Central memory CD4-positive, alpha-beta T cell (primary cell): Measurements from ENCODE around the gene AREG.

Experiments
- DNase-seq: peaks from one replicate; pipeline ENCODE4 v3.0.0; 2022

Gene AREG

DNA sequence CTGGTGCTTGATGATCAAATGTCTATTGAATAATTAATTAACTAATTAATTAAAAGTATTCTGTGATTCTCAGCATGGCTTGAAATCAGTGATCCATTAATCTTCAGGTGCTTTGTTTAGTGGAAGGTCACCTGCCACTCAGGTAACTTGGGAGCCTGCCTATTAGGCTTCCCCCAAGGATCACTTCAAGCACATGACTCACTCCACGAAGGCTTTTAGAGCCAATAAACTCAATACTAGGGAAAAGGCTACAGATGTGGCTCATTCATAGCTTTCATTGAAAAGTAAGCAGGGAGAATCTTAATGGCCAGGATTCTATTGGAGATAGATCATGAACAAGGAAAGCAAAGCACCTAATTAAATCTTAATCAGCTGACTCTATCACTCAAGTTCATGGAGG is 21.3 kb downstream of the AREG start:
- no peak for DNase-seq

DNA sequence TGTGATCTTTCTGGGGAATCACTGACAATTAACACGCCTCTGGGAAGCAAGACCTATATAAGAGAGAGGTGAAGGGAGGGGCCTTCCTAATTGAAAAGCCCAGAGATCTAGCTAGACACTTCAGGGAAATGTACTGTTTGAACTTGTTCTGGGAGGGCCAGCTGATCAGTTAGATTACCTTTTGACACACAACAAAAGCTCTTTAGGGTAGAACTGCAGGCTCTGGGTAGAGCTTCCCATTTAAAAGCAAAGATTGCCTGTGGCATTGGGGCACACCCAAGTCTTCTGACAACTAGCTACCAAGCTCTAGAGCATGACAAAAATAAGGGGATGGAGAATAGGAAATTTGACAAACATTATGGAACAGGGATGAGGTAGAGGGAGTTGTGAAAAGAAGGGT is 26.3 kb downstream of the AREG start:
- DNase-seq, result no peak

DNA sequence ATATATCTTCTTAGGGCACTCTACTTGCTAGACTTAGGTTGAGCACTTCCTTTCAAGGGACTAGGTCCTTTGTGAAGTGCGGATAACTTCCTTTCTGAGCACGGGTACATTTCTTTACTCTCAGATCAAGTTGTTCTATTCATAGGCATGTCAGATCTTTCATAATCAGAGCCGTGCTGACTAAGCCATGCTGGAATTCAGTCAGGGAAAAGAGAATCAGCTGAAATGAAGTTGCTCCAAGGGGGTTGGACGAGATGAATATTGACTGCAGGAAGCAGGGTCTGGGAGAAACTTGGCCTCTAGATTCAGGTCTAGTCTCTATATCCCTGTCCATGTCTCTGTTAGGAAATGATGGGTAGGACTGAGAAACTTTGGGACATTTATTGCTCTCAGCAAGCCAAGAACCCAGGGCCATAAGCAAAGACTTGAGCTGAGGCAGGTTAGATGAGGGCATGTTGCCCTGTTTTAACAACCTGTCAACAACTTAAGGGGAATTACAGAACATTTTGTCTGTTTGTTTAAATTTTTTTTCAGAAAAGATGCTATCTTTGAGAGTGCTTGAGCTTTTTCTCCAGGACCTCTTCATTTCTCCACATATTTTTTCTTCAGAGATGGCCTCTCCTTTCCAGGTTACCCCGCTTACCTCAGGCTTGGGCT is 28.3 kb downstream of the AREG start:
- DNase-seq, result no peak

DNA sequence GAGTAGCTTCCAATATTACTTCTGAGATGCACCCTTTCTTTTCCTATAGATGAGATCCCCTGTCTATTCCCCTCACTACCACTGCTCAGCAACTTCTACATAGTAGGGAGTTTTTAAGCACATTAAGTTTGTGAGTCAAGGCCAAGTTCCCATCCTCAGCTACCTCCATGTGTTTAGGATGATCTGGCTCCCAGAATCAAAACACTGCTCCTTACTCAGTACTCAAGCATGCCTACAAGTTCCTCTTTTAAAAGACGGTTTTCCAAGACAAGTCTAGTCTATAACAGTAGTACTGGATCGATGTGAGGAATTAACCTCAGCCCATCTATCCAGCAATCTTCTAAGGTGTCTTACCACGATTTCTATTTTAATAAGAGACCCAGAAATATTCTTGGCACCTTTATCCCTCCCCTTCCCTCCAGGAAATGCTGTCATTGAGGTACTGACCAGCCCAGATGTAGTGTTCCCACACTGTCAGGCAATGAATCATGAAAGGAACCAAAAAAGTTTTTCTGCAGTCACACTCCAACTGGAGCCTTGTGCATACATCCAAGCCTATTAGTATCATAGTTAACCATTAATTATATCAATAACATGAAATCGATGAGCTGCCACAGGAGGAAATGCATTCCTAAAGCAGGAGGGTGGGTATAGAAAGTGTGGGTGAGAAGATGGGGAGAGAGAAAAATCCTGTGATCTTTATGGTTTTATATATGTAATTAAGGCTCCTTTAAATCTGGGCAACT is 29.6 kb downstream of the AREG start:
- no peak for DNase-seq

DNA sequence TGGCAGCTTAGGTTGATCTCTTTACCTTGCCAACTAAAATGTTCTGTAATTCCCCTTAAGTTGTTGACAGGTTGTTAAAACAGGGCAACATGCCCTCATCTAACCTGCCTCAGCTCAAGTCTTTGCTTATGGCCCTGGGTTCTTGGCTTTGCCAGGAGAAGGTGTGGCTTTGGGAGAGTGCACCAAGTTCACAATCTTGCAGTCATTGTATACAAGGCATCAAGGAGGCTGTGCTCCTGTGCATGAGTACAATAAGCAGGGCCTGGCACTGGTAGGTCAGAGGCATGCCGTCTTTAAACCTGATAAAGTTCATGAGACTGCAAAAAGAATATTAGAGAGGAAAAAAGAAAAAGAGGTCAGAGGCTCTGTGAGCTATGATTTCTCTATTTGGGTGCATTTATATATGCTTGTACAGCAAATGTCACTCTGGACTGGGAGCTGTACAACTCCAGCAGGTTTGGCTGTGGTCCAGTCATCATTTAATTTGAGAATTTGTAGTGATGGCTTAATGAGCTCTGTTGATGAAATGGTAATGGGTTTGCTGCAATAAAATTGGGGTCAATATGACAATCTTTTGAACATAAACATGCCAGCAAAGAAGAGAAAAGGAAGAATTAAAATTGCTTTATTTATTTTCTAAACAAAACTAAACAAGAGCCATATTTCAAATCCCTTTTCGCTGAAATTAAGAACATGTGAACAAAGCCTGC is 30.3 kb downstream of the AREG start:
- no peak for DNase-seq

DNA sequence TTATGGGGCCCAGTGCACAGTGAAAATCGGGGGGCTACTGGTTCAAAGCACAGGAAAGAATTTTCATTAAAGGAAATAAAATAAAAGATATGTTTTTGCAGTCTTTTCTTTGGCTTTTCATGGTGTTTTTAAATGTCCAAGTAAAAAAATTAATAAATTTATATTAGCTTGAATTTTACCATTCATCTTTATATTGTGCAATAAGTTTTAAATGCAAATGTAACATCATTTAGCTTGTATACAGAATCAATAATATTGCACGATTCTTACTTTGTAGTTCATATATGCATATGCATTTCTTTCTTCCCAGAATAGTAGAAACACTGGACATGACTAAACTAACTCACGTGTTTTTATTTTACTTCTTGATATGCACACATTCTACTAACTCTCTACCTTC is 31.0 kb downstream of the AREG start:
- DNase-seq, result no peak

DNA sequence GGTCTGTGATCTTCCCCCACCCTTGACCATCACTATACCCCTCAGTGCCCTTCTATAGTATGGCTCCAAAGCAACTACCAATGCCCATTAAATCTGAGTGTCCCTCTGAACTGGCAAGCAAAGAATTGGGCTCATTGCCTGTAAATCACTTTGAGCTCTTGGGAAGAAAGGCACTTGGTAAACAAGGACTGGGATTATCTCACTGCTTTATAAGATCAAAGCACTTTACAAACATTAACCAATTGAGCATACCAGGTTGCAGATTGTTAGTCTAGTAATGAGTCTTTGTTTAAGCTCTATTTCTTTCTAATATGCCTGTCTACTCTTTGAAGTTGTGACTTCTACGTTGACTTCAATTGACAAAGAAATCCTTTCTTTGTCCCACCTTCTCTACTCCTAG is 34.1 kb downstream of the AREG start:
- DNase-seq, result no peak

DNA sequence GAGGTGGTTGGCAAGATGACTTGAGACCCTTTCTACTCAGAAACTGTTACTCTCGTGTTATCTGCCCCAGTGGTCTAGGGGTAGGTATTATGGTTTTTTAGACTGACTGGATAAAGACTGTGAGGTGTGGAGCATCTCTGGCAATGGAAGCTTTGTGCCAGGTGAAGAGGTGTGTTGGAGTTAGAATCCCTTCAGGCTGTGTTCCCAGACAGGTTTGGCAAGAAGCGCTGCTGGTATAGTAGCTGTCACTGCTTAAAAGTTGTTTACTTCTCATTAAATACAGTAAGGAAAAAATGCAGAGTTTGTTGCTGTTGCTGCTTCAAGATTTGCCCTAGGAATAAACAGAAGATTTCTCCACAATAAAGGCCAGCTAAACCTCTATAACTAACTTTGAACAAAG is 35.3 kb downstream of the AREG start:
- DNase-seq, result no peak

DNA sequence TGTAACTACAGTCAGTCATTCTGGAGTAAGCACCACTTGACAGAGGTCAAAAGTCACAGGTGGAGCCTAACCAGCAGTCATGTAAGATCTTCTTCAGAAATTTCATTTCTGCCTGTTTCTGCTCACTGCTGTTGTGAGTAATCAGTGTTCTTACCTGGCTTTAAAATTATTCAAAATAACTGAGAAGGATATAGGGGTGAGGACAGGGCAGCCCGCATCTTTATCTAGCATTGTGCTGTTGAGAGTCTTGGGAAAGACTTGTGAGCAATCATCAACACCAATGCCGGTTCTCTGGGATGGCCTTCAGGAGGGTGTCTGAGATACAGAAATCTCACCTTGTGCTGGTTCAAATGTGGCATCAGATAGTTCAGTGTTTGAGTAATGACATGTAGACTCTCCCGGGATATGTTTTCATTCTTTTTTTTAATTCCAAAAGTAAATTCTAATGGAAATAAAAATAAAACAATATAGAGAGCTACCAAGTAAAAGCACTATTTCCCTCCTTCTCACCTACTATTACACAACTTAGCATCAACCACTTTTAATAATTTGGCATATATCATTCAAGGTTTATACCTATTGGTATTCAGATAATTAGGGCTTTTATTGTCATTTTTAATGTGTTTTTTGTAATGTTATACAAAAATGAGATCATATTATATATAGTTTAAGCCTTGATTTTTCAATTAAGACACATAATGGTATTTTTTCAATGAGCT is 37.1 kb downstream of the AREG start:
- DNase-seq, result no peak

DNA sequence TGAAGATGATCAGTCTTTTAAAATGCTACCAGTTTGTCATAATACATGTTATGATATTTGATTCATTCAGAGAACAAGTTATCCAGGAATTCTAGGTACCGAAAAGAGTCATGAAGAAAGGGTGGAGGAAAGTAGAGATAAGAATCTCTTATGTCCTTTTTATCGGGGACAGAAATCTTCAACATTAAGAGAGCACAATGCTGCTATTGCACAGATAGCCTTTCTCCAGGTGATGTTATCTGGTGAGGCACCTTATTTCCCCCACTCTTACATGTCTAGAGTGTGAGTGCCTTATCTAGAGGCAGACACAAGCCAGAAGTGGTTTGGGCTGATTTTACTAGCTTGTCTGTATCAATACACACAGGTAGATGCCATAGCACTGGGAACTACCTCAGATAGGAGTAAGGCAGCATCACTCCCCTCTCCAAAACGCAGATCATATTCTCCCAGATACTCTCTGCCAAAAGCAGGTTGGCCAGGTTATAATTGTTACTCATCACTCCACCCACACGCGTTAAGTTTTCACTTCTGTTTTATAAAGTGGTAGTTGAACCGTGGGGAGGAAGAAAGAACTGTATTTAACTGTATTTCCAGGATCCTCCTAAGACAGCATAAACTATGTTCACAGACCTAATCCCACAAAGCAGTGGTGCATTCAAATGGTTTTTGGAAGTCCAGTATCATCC is 38.4 kb downstream of the AREG start:
- no peak for DNase-seq

DNA sequence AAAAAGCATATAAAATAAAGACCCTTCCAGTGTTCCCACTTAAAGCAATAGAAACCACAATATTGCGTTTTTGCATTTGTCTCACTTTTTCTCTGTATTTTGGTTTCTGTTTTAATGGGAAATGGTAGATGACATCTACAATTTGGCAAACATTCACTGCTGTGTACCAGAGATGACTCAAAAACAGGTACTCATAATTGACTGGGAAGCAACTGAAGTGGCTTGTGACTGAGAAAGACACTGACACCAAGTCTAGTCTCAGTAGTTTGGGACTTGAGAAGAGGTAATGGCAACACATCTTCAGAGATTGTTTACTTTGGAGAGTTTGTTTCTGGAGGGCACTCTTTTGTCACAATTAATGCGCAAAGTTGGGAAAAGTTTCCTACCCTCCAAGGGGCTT is 42.0 kb downstream of the AREG start:
- no peak for DNase-seq

DNA sequence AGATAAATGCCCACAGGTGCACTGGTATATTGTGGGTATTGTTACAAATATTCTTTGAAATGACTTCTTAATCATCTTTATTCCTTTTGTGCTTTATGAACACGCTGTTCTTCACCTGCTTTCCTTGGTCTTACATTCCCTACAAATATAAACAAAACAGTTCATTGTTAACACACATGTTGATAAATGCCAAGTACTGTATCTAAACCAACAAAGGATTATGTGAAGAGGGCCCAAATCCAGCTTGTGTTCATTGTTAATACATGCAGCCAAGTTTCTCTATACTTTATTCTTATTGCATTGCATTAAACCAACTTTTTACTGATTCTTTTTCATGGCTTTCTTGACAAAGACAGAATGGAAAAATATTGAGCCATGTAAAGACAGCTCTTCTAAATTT is 42.8 kb downstream of the AREG start:
- DNase-seq, result no peak

DNA sequence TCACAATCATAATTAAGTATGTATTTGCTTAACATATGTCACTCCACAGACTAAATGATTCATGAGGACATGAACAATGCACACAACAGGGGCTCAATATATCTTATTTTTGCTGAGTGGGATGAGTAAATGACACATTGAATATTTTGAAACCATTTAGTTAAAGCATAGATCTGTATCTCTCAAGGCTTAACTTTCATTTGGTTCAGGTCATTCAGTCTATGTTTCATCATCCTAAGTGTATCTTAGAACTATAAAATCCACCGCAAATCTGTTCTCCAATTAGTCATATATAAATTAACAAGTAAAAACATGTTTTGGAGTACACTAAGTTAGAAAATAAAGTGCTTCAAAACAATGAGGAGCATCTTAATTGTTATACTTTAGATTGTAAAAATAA is 45.8 kb downstream of the AREG start:
- no peak for DNase-seq

DNA sequence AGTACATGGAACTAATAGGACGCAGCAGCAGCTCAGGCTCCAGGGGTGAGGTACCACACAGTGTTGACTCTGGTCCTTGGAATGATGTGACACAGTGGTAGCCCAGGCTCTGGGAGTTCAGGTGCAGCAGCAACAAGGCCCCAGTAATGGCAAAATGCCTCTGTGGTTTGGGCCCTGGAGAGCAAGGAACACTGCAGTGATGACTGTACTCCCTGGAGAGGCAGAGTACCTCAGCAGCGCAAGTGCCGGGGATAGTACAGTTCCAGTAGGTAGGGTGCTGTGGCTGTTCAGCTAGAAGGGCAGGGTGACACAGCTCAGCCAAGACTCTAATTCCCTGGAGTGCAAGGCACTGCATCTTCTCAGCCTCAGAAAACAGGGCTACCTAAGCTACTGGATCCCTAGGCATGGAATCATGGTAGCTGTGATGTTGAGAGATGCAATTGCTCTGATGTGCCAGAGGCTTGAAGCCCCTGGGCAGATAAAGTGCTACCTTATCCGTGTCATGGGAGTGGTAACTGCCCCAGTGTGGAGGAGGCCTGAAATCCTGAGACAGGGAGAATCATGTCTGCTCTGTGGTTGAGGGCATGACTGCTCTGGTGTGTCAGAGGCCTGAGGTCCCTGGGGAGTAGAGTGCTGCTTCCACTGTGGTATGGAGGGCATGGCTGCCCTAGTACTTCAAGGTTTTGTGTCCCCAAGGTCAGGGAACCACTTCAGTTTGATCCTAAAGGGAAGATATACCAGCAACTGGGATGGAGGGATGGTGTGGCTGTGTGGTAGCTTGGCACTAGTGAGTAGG is 55.2 kb downstream of the AREG start:
- DNase-seq, result no peak

DNA sequence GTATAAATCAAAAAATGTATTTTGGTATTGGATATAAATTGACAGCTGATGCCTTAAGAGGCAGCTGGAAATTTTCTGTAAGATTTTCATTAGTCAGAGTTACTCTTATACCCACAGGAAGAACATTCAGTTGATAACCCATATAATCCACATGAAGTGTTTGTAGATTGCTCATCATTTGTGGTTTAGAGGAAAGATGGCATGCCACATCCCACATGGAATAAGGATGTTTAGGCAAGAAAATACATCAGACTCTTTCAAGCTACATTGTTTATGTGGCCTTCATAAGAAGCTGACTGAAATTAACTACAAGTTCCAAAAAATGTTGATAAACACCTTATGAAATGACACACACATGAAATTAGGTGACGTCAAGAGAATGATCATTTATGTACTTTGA is 56.6 kb downstream of the AREG start:
- DNase-seq, result no peak

DNA sequence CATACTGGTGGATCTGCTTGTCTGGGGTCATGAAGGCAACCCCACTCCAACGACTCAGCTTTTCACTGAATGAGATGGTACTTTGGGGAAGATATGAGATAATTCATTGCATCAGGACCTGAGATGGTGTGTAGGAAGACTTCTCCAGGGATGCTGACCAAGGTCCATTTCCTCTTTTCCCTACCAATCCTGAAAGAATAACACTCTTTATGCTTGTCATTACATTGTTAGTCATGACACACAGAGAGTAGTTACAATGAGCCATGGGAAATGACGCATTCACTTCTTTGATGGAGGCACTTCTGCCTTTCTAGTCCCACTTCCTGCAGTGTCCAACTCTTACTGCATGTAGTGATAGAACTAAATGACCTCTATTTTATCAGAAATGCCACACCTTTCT is 58.6 kb downstream of the AREG start:
- no peak for DNase-seq

DNA sequence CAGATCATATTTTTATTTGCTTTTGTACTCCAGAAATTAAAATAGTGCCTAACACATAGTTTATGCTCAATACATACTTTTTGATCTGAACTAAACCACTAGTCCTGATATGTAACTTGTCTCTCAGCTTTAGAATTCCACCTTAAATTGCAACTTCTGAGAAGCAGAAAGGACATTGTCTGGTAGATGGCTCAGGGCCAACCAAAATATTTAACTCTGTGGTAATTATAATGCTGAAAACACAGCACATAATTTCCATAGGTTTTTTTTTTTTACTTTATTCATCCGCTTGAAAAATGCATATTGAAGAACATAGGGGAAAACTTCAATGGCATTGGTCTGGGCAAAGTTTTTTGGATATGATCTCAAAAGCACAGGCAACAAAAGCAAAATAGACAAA is 59.3 kb downstream of the AREG start:
- no peak for DNase-seq
